PC-3 (cell line): Measurements from ENCODE around the gene HOXB7. TPM values are rescaled to one million over a fixed set of nuclear protein-coding genes. Genes with fewer than 3 reads are reported as not detected.

ENCODE experiments used
- ATAC-seq: fragments of 200-7000 bp; cut with Tn5 transposase; 2 replicates; pipeline ENCODE4 v1.9.1; 2020; ENCODE audit warnings: mild to moderate bottlenecking, moderate library complexity
- BruUV-seq: library from RNA; stranded (reverse); fragments of 400-500 nt; replicated peaks from 2 replicates; lab custom pipeline; 2021; lab: Mats Ljungman, UMichigan
- CTCF ChIA-PET: fragments of 300-600 bp; sonication (Branson Sonifier 250); formaldehyde crosslinking; loops from one replicate; lab custom pipeline; 2022; ENCODE audit warnings: antibody characterized with exemption; lab: Charles Lee
- POLR2A ChIA-PET: fragments of 300-600 bp; sonication (Branson Sonifier 250); formaldehyde crosslinking; loops from one replicate; lab custom pipeline; 2022; ENCODE audit warnings: antibody characterized with exemption; ENCODE audit not compliant: unreplicated experiment; lab: Charles Lee
- DNase-seq: peaks from one replicate; pipeline ENCODE4 v3.0.0-alpha.2; 2015
- H2AFZ ChIP-seq: fragments of 300-600 bp; sonication (generic); 2 replicates; pipeline ENCODE4 v1.6.0; 2016; ENCODE audit warnings: antibody characterized with exemption, low read length
- H3F3A ChIP-seq: fragments of 300-600 bp; sonication (generic); one replicate; pipeline ENCODE4 v1.6.0; 2017; ENCODE audit warnings: antibody characterized with exemption, low read length, control low read depth, mild to moderate bottlenecking; ENCODE audit not compliant: unreplicated experiment
- H3K27ac ChIP-seq: fragments of 300-600 bp; sonication (generic); 2 replicates; pipeline ENCODE4 v1.5.1; 2016; ENCODE audit warnings: mild to moderate bottlenecking, low read length
- H3K27me3 ChIP-seq: fragments of 300-600 bp; sonication (generic); 2 replicates; pipeline ENCODE4 v1.6.1; 2016; ENCODE audit warnings: low read length, mixed read lengths
- H3K36me3 ChIP-seq: fragments of 300-600 bp; sonication (generic); 2 replicates; pipeline ENCODE4 v1.6.1; 2016; ENCODE audit warnings: low read depth, mixed run types, low read length, mixed read lengths
- H3K4me1 ChIP-seq: fragments of 300-600 bp; sonication (generic); 2 replicates; pipeline ENCODE4 v1.5.1; 2016; ENCODE audit warnings: low read length; ENCODE audit not compliant: insufficient read depth
- H3K4me2 ChIP-seq: fragments of 300-600 bp; sonication (generic); 2 replicates; pipeline ENCODE4 v1.6.0; 2016; ENCODE audit warnings: low read length
- H3K4me3 ChIP-seq: fragments of 300-600 bp; sonication (generic); 2 replicates; pipeline ENCODE4 v1.5.1; 2016; ENCODE audit warnings: mild to moderate bottlenecking, low read length, mixed read lengths
- H3K79me2 ChIP-seq: fragments of 300-600 bp; sonication (generic); 2 replicates; pipeline ENCODE4 v1.6.1; 2017; ENCODE audit warnings: low read length, mixed read lengths
- H3K9ac ChIP-seq: fragments of 300-600 bp; sonication (generic); 2 replicates; pipeline ENCODE4 v1.6.0; 2016; ENCODE audit warnings: mild to moderate bottlenecking, low read length
- H3K9me2 ChIP-seq: fragments of 300-600 bp; sonication (generic); replicated peaks from 2 replicates; pipeline ENCODE4 v1.6.1; 2016; ENCODE audit warnings: mixed run types, low read length, mixed read lengths
- H3K9me3 ChIP-seq: fragments of 300-600 bp; sonication (generic); 2 replicates; pipeline ENCODE4 v1.6.1; 2016; ENCODE audit warnings: low read length, mixed read lengths
- H4K20me1 ChIP-seq: fragments of 300-600 bp; sonication (generic); 2 replicates; pipeline ENCODE4 v1.6.1; 2016; ENCODE audit warnings: low read length, mixed read lengths
- EZH2 ChIP-seq: fragments of 300-600 bp; sonication (generic); IDR thresholded peaks from one replicate; pipeline ENCODE4 v1.6.1; 2017; ENCODE audit warnings: antibody characterized with exemption, mild to moderate bottlenecking, low read length; ENCODE audit not compliant: unreplicated experiment
- EZH2phosphoT487 ChIP-seq: fragments of 300-600 bp; sonication (generic); IDR thresholded peaks from 2 replicates; pipeline ENCODE4 v1.6.1; 2018; ENCODE audit warnings: mild to moderate bottlenecking, antibody characterized with exemption, low read length, borderline replicate concordance
- intact Hi-C: fragments of 100-400 bp; cut with micrococcal nuclease; formaldehyde crosslinking; loops from 2 replicates; pipeline ENCODE4 v1.9.0; 2023
- total RNA-seq: library from RNA; depleted of rRNA; stranded (reverse); fragments of >200 nt; gene quantifications from 2 replicates; pipeline ENCODE4 v1.2.3, GENCODE V29; 2014
- TF ChIP-seq, protein P1 (sequence below): fragments of 300-600 bp; sonication (generic); conservative IDR thresholded peaks from 2 replicates; pipeline ENCODE4 v1.5.1; 2017; ENCODE audit warnings: antibody characterized with exemption, low read depth, mild to moderate bottlenecking, low read length

The HOXB7 gene
- total RNA-seq, 1 experiment from 2014 or later: not detected

DNA sequence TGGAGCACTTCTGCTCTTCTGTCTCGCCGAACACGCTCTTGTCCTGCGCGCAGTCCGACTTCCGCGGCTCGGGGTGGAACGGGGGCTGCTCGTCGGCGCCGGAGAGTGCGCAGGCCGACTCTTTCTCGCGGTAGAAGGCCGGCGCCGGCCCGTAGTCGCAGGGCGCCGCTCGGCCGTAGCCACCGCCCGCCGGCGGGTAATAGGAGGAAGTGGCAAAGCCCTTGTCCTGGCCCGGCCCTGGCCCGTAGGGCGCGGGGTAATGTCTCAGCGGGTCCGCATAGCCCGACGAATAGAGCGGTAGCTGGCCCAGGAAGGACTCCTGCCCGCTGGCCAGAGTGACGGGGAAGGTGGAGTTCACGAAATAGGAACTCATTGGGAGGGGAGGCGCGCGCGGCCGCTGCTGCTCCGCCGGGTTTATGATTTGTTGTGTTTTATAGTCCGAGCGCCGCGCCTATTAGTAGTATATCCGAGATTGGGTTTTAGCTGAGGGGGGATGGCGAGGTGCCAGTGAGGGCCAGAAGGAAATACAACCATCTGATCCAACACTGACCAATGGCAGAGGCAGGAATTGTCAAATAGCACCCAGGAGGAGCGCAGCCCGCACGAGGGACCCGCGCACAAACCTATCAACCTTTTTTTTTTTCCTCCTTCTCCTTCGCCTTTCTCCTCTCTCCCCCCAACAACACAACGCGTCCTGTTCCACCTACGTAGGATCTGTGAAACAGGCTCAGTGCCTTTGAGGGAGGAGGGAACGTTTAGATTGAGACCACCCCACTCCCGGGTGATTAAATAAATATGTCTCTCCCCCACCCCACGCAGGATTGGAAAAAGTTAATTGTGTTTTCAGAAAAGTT, 12.8 kb downstream of the HOXB7 start:
- Histone ChIP-seq H3K9me2 (no peaks in the 10 kb centered on the region), H3F3A (no peaks in the 10 kb centered on the region), H3K36me3 (no peaks in the 10 kb centered on the region), H2AFZ (peak overlapping the region; percentile 69), H3K4me2 (peak overlapping the region; percentile 92), H3K9ac (peak overlapping the region; percentile 57), H3K4me1 (peaks cover 29% of the 10 kb centered on the region), H3K9me3 (no peaks in the 10 kb centered on the region), H3K27me3 (no peaks in the 10 kb centered on the region), H3K79me2 (peaks cover 65% of the 10 kb centered on the region), H3K4me3 (peak overlapping the region; percentile 75), H3K27ac (0 out of 2 replicates have a peak overlapping the region, but pooled peaks have one; percentile 4), H4K20me1 (peaks cover 30% of the 10 kb centered on the region)
- TF ChIP-seq, protein P1, sequence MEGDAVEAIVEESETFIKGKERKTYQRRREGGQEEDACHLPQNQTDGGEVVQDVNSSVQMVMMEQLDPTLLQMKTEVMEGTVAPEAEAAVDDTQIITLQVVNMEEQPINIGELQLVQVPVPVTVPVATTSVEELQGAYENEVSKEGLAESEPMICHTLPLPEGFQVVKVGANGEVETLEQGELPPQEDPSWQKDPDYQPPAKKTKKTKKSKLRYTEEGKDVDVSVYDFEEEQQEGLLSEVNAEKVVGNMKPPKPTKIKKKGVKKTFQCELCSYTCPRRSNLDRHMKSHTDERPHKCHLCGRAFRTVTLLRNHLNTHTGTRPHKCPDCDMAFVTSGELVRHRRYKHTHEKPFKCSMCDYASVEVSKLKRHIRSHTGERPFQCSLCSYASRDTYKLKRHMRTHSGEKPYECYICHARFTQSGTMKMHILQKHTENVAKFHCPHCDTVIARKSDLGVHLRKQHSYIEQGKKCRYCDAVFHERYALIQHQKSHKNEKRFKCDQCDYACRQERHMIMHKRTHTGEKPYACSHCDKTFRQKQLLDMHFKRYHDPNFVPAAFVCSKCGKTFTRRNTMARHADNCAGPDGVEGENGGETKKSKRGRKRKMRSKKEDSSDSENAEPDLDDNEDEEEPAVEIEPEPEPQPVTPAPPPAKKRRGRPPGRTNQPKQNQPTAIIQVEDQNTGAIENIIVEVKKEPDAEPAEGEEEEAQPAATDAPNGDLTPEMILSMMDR: no peak
- TF ChIP-seq EZH2: no peak
- TF ChIP-seq EZH2phosphoT487: no peak
- ATAC-seq: peak; percentile 45
- ChIA-PET CTCF (interaction anchor here (0.5 kb wide), 1 partner anchor 550 kb away, joined by 3 read pairs; the partner anchor contains the start of gene NFE2L1), POLR2A (interaction anchor here (0.6 kb wide), 1 partner anchor 193 kb away, joined by 3 read pairs; no protein-coding TSS in a partner anchor)
- intact Hi-C loops: no loop called here
- BruUV-seq: no TSS peak
- peak; percentile 67 for DNase-seq

DNA sequence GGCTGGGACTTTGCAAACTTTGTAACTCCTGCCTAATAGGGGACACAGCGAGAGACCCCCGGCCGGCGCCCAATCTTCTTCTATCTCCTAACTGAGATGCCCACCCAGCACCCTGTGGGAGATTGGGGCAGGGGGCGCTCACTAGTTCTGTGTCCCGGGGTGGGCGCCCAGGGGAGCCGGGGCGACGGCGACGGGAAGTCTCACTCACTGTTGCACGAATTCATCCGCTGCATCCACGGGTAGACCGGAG, 13.4 kb downstream of the HOXB7 start:
- DNase-seq (no peak), ATAC-seq (no peak)
- Histone ChIP-seq H3K4me1 (peaks cover 29% of the 10 kb centered on the region), H3F3A (no peaks in the 10 kb centered on the region), H3K79me2 (peaks cover 59% of the 10 kb centered on the region), H3K4me2 (peak overlapping the region; percentile 92), H3K9me2 (no peaks in the 10 kb centered on the region), H3K9me3 (no peaks in the 10 kb centered on the region), H3K4me3 (peak overlapping the region; percentile 75), H3K27ac (no peak overlapping the region), H3K36me3 (no peaks in the 10 kb centered on the region), H3K27me3 (no peaks in the 10 kb centered on the region), H3K9ac (peak overlapping the region; percentile 57), H4K20me1 (peaks cover 30% of the 10 kb centered on the region), H2AFZ (peak overlapping the region; percentile 69)
- CTCF ChIA-PET: no interaction called here
- no TSS peak for BruUV-seq
- TF ChIP-seq EZH2 (no peak), EZH2phosphoT487 (no peak)
- TF ChIP-seq, protein P1: no peak
- POLR2A ChIA-PET: no interaction called here
- intact Hi-C loops: no loop called here
